NCI-H1930 (cell line): ENCODE measurements around the gene LMF1.

Source experiments
- DNase-seq, 2 experiments: peaks; one replicate each; lab custom pipeline; 2025; lab: John Stamatoyannopoulos, UW

The LMF1 gene

DNA sequence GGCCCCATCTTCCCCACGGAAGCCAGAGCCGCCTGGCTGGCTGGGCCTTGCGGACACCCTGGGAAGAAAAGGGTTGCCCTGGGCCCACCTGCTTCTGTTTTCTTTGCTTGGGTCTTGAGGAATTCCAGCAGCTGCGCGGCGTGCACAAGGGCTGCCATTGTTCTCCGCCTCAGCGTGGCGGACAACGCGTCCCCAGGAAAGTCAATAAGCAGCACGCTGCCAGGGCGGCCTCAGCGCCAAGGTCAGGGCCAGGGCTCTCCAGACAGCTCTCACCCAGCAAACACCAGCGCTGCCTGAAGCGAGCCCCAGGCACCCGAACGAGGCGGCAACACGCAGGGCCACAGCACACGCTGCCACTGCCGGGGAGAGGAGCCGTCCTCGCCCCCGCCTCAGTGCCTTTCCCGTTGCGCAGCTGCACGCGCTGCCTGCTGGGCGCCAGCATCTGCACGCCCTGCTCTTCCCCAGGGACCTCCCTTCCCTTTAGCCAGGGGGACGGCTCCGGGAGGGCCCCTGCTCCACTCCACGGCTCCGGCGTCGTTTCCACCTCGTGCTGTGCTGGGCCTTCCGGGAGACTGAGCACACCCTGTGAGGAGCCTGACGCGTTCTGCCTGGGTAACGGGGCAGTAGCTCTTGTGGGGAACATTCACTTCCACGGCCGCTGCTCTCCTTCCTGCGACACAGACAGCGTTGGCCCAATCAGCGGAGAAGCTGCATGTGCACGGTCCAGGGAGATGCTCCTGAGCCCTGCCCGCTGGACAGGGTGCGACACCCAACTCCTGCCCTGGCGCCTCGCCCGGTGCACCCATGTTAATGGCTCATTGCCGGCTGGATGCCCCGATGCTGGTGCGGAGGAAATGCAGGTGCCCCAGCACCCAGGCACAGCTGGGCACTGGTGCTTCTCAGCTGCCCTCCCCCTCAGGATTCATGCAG is 57.8 kb downstream of the LMF1 start:
- DNase-seq: no peak

DNA sequence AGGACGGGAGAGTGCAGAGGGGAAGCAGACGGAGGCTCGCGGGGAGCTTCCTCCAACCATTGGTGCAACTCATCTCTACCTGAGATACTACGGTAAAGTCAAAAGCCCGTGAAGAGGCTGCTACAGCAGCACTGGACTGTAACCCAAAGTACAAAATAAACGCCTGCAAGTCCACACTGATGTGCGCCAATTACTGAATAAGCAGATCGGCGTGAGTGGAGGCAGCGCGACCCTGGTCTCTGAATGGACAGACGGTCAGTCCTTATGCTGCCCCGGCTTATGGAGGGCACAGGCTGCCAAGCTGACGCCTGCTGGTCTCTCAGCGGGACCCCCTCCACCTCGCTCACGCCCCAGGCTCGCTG is 58.5 kb downstream of the LMF1 start:
- DNase-seq: no peak

DNA sequence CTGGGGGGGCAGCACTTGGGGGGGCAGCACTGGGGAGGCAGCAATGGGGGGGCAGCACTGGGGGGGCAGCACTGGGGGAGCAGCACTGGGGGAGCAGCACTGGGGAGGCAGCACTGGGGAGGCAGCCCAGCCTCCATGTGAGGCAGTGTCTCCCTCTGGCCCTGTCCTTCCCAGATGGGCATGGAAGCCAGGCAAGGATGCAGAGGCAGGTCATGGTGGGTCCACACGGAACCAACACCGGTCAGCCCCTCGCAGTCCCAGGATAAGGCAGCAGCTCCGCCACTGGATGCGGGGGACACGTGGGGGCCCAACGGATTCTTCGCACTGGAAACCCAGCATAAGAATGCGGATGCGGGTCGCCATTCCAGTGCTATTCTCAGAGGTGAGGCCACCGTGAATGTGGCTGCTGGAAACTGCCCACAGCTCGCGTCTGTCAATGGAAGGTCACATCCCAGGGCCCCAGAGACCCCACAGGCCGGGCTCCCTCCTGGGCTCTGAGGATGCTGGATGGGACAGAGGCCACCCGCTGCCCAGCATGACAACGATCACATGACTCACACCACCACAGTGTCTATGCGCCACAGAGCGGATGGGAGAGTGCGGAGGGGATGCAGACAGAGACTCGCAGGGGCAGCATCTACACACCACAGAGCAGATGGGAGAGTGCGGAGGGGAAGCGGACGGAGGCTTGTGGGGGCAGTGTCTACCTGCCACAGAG is 59.0 kb downstream of the LMF1 start:
- DNase-seq: no peak

DNA sequence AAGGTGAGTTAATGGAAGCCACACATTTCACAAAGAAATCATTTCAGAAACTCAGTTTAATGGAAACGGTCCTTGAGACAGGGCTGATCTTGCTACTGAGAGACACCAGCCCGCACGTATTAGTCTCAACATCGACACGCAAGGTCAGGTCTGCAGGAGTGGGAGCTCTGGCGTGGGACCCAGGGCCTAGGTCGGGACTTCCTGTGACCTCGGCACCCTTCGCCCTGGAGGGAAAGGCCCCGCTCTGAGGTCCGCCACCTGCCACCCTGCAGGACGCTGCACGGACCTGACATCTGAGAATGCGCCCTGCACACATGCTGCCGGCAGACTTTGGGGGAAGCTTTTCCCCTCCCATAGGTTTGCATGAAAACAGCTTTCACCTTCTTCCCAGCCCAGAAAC is 59.7 kb downstream of the LMF1 start:
- no peak for DNase-seq

DNA sequence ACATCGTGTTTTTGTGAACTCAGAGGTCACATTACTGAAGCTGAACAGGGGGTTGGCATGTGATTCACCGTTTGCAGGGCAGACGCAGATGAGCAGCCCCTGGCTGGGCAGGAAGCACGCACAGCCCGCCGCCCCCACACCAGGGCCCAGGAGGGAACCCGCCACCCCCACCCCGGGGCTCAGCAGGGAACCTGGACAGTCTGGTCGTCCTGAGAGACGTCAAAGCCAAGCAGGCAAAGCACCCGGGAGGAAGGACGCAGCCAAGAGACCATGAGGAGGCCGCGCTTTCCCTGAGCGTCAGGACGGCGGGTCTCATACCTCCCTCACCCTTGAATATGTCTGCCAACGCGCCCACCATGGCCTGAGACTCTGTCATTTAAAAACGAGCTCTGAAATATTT is 60.6 kb downstream of the LMF1 start:
- DNase-seq: no peak

DNA sequence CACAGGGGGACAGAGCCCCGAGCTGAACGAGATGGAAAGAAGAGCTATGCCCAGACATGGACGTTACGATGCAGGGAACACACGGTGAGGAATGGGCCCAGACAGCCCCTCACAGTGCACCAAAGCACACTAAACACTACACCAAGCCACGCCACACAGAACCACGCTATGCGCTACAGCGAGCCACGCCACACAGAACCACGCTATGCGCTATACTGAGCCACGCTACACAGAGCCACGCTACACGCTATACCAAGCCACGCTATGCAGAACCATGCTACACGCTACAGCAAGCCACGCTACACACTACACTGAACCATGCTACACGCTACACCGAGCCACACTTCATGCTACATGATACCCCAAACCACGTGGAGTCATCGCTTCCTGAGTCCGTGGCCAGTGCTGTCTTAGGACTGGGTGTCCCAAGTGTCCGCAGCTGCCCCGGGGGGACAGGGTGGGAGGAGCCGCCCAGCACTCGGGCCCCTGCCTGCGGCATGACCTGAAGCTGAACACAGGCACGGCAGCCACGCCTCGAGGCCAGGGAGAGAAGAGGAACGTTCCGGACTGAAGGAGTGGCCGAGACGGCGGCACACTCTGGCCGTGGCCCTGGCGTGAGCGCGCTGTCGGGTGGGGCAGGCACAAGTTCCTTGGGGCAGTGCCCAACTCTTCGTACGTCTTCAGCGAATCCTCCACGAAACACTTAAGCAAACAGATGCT is 61.3 kb downstream of the LMF1 start:
- no peak for DNase-seq

DNA sequence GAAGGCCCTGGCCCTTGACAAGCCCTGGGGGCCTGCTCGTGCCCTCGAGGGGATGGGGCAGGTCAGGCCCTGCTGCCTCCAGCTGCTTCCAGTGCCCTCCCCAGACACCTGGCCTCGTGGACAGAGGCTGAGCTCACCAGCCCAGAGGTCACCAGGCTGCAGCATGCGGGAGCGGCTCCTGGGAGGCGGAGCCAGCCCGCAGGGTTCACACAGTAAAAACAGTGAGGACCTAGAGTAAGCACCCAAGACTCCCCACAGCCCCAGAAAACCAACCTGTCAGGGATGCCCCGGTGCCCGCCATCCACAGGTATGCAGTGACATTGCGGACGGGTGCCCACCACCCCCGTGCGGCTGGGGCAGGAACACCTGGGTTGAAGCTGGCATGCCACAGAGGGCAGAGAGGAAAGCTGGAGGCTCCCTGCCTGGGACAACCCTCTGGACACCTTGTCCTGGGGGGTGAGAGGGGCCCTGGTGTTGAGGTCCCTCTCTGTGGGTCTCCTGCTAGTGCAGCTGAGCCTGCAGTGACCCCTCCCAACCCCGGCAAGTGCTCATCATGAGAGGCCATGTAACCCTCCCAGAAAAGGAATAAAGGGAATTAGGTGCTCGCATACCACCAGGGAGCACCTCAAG is 62.1 kb downstream of the LMF1 start:
- DNase-seq: no peak

DNA sequence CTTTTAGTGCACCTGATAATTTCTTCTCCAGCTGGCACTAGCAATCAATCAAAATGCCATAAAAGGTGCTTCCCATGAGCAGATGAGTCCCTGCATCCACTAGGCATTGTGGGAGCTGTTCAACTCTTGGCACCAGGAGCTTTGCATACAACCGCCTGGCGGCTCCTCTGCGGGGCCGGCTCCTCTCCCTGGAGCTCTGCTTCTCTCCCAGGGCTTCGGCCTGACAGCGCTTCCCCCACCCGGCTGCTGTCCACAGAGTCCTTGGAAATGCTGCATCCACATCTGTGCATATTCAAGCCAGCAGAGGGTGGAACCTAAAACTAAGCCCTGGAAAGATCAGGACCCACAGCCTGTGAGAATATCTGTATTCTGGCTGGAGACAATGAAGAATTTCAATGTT is 62.9 kb downstream of the LMF1 start:
- no peak for DNase-seq

DNA sequence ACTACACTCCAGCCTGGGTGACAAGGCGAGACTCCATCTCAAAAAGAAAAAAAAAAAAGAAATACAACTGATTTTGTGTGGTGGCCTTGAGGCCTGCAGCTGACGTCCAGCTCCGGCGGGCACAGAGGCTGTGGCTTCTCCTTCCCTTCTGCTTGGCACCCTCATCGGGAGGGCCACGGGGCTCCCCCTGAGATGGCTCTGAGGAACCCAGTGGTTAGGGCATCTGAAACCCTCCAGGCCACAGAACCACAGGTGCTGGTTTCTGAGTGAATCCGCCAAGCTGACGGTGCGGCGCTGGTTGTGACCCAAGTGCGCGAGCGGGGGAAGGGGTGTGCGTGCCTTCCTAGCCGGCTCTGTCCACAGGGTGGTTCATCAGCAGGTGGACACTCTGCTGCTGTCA is 63.4 kb downstream of the LMF1 start:
- no peak for DNase-seq

DNA sequence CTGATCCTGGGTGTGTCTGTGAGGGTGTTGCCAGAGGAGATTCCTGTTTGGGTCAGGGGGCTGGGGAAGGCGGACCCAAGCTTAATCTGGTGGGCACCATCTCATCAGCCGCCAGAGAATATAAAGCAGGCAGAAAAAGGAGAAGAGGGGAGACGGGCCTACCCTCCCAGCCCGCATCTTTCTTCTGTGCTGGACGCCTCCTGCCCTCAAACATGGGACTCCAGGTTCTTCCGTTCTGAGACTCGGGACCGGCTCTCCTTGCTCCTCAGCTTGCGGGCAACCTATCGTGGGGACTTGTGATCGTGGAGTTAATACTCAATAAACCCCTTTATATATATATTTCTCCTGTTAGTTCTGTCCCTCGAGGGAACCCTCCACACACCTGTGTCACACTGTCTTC is 64.5 kb downstream of the LMF1 start:
- no peak for DNase-seq

DNA sequence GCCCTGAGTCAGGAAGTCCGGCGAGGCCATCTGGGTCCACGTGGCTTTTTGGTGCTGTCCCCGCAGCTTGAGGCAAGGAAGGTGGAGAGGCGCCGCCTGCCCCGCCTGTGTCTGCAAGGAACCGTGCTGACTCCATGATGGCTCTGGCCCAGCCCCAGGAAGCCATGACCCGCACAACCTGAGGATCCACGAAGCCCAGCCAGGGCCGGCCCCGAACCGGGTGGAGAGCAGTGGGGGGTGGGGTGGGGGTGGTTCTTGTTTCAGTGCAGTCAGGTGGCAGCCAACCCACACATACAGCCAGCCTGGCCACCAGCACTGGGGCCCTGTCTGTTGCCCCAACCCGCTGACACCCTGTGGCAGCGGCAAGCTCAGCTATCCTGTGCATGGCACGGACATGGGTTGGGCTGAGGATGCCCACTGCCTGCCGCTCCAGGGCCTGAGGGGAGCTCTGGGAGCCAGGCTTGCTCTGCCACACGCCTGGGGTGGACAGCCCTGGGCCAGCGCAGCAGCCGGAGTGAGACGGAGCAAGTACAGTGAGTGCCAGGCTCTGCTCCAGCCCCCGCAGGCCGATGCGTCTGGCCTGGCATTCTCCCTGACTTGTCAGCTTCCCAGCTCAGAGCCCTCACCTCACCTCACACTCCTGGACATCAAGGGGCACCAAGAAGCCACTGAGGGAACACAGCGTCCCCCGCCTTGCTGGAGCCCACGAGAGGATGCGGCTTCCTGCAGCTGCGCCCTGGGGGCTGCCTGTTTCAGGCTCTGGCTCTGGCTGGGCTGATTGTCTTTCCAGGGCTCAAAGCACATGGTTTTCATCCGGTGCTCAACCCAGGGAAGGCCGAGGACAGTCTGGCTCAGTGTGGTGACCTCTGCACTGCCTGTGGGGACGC is 68.8 kb downstream of the LMF1 start:
- DNase-seq: no peak

DNA sequence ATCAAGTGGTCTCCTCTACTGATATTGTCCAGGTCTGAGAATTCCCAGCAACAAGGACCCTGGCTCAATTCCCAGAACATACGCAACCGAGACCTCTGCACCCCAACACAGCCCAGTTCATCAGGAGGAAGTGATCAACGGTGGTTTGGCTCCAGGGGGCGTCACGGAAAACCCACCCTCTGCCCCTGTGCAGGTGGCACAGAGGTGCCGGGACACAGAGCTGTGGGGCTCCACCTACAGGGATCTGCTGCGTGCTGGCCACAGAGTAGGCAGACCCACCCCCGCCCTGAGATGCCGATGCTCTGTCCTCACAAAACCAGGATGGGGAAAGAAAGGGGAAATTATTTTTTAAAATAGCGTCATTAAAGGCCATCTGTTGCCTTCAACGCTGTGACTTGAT is 69.6 kb downstream of the LMF1 start:
- no peak for DNase-seq

DNA sequence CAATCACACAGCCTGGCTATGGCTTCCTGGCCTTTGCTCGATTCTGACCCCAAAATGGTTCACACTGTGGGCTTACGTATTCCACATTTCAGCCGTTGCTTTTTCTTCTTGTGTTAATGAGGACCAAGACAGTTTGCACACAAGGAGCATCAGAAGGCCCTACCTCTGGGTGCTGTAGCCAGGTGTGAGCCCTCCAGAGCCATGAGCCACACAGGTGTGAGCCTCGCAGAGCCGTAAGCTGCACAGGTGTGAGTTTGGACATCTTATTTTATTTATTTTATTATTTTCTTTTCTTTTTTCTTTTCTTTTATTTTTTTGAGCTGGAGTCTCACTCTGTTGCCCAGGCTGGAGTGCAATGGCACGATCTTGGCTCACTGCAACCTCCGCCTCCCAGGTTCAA is 70.6 kb downstream of the LMF1 start:
- DNase-seq: no peak

DNA sequence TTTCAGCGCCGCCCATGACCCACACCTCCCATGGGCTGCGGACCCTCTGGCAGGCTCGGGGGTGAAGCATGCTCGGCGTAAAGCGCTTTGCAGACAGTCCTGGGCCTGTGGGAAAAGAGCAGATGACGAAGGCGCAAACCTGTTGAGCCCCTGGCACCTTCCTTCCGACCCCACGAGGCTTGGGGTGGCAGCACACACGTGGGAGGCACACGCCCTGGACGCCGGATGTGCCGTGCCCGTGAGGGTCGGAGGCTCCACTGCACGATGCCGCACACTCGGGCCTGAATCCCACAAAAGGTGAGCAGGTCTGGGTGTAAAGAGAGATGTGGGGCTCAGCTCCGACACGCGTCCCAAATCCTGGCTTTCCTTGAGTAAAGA is 71.1 kb downstream of the LMF1 start:
- no peak for DNase-seq

DNA sequence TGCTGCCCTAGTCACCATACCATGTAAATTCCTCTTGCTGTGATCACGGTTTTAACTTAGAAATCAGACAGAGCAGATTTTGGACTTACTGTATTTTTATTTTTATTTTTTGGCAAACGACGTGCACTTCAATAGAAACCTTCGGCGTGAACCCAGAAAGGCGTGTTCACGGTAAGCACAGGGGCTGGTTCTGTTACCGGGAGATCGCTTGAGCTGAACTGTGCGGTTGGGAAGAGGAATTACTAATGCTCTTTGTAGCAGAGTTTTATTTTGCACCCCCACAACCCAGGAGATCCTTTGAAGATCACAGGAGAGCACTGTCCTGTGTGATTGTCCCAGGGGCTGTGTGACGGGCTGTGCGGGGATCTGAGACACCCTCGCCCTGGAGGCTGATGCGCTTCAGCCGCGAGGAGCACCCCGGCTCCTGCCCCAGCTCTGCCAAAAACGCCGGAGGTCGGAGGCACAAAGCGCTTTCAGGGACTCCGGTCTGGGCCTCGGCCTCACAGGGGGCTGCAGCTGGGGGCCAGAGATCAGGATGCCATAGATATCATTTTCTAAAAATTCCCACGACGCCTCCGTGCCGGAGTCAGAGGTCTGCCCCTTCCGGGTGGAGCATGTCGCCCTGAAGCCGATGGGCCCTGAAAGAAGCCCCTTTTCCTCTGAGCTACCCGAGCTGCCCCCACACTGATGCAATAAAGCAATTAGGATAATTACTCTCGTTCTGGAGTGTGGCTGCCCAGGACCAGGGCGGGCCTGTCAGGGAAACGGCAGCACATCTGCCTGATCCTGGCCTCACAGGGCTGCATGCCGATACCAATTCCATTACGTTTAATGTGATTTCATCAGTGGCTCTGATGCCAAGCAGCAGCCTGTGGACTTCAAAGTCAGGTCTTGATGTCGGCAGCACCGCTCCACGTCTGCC is 71.8 kb downstream of the LMF1 start:
- DNase-seq: no peak

DNA sequence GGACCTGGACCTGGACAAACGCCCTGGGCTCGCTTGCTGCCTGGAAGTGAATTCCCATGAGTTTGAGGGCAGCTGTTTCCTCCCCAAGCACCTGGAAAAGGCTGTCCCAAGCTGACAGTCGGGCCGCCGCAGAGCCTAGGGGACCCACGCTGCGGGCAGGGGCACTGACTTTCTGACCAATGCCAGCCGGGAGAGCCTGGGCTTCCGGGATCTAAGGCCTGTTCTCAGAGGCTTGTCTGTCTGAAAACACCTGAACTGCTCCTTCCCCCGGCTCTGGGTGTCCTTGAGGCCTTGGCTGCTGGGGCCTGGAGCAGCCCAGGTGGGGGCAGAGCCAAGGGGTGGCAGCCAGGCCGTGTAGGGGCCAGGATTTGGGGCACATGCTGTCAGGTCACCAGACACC is 72.6 kb downstream of the LMF1 start:
- DNase-seq: no peak

DNA sequence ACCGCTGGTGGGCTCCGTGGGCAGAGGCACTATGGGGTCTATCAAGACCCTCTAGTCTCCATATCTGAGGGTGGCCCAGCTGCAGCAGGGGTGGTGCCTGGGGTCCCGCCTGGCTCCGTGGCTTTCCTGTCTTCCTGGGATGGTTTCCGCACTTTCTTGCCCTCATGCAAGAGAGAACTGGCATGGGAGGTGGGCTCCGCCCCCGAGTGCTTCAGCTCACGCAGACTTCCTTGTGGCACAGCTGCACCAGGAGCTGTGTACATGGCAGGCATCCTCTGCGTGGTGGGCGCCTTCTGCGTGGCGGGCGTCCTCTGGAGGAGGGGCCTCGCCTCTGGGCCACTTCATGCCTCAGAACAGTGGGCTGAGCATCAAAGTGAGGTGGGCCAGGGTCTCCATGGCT is 73.1 kb downstream of the LMF1 start:
- no peak for DNase-seq

DNA sequence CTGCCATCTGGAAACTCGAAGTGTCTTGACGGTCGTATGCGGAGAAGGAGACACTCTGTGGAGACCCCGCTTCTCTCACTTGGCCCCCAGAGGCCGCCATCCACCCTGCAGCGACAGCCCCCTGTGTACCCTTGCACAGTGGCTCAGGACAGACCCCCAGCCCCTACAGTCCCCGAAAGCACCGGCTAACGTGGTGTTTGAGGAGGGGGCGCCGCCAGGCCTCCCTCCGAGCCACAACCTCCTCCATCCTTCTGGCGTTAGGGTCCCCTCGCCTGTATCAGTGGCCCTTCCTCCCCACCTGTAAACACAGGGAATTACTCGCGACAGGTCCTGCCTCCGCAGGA is 73.6 kb downstream of the LMF1 start:
- DNase-seq: no peak

DNA sequence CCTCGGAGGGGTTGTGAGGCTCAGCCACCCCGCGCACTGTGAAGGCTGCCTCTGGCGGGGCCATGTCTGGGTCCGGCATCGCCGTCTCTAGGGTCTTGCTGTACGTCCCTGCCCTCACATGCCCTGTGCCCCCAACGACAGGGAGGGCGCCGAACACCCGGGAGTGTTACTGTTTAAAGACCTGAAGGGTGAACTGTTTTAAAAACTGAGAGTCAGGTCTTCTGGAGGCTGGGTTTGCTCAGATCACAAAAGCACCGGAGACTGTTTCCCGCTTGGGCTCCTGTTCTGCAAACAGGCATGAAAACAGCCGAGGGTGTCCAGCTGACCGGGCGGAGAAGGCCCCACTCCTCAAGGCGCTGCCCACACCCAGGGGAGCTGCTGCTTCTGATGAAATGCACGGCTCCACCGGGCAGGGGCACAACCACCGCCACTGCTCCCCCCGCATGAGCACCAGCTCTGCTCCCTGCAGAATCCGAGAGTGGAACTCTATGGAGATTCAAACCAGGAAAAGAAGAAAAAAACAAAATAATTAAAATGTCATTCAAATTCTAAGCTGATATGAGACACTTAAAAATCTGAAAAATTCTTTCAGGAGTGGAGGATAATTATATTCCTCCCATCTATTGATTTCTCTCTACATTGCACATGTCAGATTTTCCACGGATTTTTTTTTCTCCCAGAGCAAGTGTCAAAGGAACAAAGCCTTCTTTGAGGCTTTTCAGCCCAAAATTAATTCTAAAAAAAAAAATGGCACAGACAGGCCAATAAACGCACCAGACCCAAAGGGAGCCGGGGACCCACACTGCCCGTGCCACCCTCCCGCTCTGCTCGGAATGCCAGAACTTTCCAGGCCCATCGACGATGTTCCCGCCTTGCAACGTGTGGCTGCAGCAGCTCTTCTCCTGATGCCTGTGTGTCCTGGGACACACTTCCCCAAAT is 74.3 kb downstream of the LMF1 start:
- DNase-seq: no peak
